Retinal pigment epithelial cell (primary cell): ENCODE results near the gene ANKRD30A.

Experiments used
- DNase-seq: peaks from one replicate; pipeline ENCODE4 v3.0.0-alpha.2; 2010; ENCODE audit warnings: low read depth
- H3K4me3 ChIP-seq: 2 replicates; pipeline ENCODE4 v1.5.1; 2011; ENCODE audit warnings: mild to moderate bottlenecking, low read length, control low read depth, moderate library complexity
- TF ChIP-seq, protein P1 (sequence below): conservative IDR thresholded peaks from 2 replicates; pipeline ENCODE4 v1.5.1; 2011; ENCODE audit warnings: low read depth, low read length, control low read depth, inconsistent platforms

Gene ANKRD30A

DNA sequence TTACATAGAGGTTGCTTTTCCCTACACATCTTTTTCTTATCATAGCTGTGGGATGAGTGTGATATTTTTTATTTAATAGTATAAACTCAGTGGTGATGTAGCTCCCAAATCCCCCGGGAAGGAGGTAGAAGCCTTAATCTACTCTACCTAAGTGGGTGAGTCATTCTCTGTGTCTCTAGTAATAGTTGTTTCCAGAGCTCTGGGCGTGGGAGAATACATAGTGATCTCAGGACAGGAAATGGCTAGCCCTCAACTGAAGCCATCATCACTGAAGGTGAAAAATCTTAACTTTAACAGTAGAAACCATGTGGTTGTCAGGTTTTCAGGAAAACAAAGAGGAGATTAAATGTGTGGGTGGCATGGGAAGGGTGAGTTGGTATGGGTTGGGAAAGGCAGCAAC lies 278.4 kb downstream of the ANKRD30A start:
- TF ChIP-seq, protein P1, sequence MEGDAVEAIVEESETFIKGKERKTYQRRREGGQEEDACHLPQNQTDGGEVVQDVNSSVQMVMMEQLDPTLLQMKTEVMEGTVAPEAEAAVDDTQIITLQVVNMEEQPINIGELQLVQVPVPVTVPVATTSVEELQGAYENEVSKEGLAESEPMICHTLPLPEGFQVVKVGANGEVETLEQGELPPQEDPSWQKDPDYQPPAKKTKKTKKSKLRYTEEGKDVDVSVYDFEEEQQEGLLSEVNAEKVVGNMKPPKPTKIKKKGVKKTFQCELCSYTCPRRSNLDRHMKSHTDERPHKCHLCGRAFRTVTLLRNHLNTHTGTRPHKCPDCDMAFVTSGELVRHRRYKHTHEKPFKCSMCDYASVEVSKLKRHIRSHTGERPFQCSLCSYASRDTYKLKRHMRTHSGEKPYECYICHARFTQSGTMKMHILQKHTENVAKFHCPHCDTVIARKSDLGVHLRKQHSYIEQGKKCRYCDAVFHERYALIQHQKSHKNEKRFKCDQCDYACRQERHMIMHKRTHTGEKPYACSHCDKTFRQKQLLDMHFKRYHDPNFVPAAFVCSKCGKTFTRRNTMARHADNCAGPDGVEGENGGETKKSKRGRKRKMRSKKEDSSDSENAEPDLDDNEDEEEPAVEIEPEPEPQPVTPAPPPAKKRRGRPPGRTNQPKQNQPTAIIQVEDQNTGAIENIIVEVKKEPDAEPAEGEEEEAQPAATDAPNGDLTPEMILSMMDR, result no peak
- no peak overlapping the region for H3K4me3 ChIP-seq
- DNase-seq, result no peak
